HepG2 (cell line): ENCODE results near the gene ARFIP1. TPM values are rescaled to one million over a fixed set of nuclear protein-coding genes. Genes with fewer than 3 reads are reported as not detected.

Experiments used
- BCLAF1 ChIP-seq: fragments of 450-650 bp; IDR thresholded peaks from 2 replicates; pipeline ENCODE4 v1.6.1; 2017; ENCODE audit warnings: mild to moderate bottlenecking
- CREM ChIP-seq, 2 experiments: sonication (generic) in 1 of 2; formaldehyde crosslinking in 1 of 2; IDR thresholded peaks; 2 replicates each; pipeline versions ENCODE4 v1.4.0 to v1.6.1; 2016 to 2020; ENCODE audit warnings: antibody characterized with exemption in 1 of 2, mild to moderate bottlenecking in 1 of 2, missing genetic modification reagents in 1 of 2
- HMG20A ChIP-seq: IDR thresholded peaks from 2 replicates; pipeline ENCODE4 v1.6.1; 2016; ENCODE audit warnings: borderline replicate concordance
- KDM5B ChIP-seq: sonication (generic); formaldehyde crosslinking; IDR thresholded peaks from 2 replicates; pipeline ENCODE4 v1.4.0; 2020; ENCODE audit warnings: missing genetic modification reagents, mild to moderate bottlenecking, borderline replicate concordance
- NR1H2 ChIP-seq: sonication (generic); formaldehyde crosslinking; IDR thresholded peaks from 2 replicates; pipeline ENCODE4 v1.8.1; 2022; ENCODE audit warnings: low read depth, missing genetic modification reagents, borderline replicate concordance
- RCOR2 ChIP-seq: IDR thresholded peaks from 2 replicates; pipeline ENCODE4 v1.6.1; 2016; ENCODE audit warnings: missing biosample characterization, missing genetic modification reagents
- TCF7 ChIP-seq: sonication (generic); IDR thresholded peaks from 2 replicates; pipeline ENCODE4 v1.6.1; 2016; ENCODE audit warnings: antibody characterized with exemption, low read depth
- ZBTB34 ChIP-seq: sonication (generic); formaldehyde crosslinking; IDR thresholded peaks from 2 replicates; pipeline ENCODE4 v1.8.0; 2022; ENCODE audit warnings: mild to moderate bottlenecking, missing genetic modification reagents
- ZFYVE20 ChIP-seq: sonication (generic); formaldehyde crosslinking; IDR thresholded peaks from 2 replicates; pipeline ENCODE4 v1.8.0; 2023; ENCODE audit warnings: low read depth, mild to moderate bottlenecking, moderate library complexity, missing genetic modification reagents, borderline replicate concordance
- ZGPAT ChIP-seq: IDR thresholded peaks from 2 replicates; pipeline ENCODE4 v1.6.1; 2016; ENCODE audit warnings: mild to moderate bottlenecking
- ZSCAN22 ChIP-seq: sonication (generic); formaldehyde crosslinking; IDR thresholded peaks from 2 replicates; pipeline ENCODE4 v1.4.0; 2020; ENCODE audit warnings: mild to moderate bottlenecking, missing genetic modification reagents
- ZSCAN25 ChIP-seq: sonication (generic); formaldehyde crosslinking; IDR thresholded peaks from 2 replicates; pipeline ENCODE4 v1.8.0; 2022; ENCODE audit warnings: mild to moderate bottlenecking, missing genetic modification reagents
- polyA plus RNA-seq, 8 experiments: library from polyadenylated mRNA; depleted of rRNA in 3 of 8; stranded (reverse) in 7 of 8; unstranded in 1 of 8; fragments of >200 nt; fragmentation: Illumina TruSeq in 4 of 8; extraction: Trizol in 4 of 8; gene quantifications; 2 replicates each; pipeline versions ENCODE4 v1.2.1 to v1.2.3, GENCODE V29; 2011 to 2016; ENCODE audit warnings: low read depth in 4 of 8, missing spikeins in 1 of 8, mixed read lengths in 1 of 8; ENCODE audit not compliant: insufficient read depth in 1 of 8
- total RNA-seq, 5 experiments: library from RNA; depleted of rRNA; stranded (reverse); fragments of >200 nt; fragmentation: Illumina TruSeq; extraction: Trizol; gene quantifications; 2 replicates each; pipeline ENCODE4 v1.2.3, GENCODE V29; 2016; ENCODE audit warnings: low read depth in 1 of 5
- TF ChIP-seq, protein P1 (sequence below): sonication (generic); formaldehyde crosslinking; IDR thresholded peaks from 2 replicates; pipeline ENCODE4 v1.5.1; 2020; ENCODE audit warnings: mild to moderate bottlenecking, moderate library complexity, missing genetic modification reagents
- TF ChIP-seq, protein P2 (sequence below): IDR thresholded peaks from 2 replicates; pipeline ENCODE4 v1.6.1; 2016; ENCODE audit warnings: missing compliant biosample characterization, missing genetic modification reagents, borderline replicate concordance
- TF ChIP-seq, protein P3 (sequence below): sonication (generic); formaldehyde crosslinking; IDR thresholded peaks from 2 replicates; pipeline ENCODE4 v1.9.0; 2022; ENCODE audit warnings: missing genetic modification reagents, mild to moderate bottlenecking, borderline replicate concordance
- TF ChIP-seq, protein P4 (sequence below), 2 experiments: sonication (generic) in 1 of 2; formaldehyde crosslinking in 1 of 2; IDR thresholded peaks; 2 replicates each; pipeline versions ENCODE4 v1.4.0 to v1.6.1; 2018 to 2020; ENCODE audit warnings: missing genetic modification reagents in 2 of 2, borderline replicate concordance in 1 of 2, low read depth in 1 of 2, mild to moderate bottlenecking in 1 of 2, missing biosample characterization in 1 of 2

ARFIP1 gene
- total and polyA plus RNA-seq, 2 of the 13 experiments (the other 11 are each of a cell fraction or from before 2014, with no cell fraction given) = 9.9 to 27.7 TPM

DNA sequence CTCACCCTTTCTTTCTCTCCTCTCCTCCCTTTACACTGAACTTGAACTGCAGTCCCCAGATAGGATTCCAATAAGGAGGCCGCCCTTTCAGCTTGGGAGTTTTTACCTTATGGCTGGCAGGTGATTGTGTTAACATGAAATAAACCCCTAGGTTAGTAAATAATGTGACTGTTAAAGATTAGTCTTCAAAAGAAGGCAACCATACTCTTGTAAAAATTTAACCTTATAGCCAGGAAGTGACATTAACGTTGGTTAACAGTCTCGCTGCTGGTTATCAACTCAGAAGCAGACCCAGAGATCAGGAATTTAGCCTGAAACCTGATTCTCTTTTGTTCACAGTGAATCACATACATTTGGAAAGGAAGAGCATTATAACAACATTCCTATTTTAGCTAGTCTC lies 171.6 kb downstream of the ARFIP1 start (continued):
- TF ChIP-seq ZFYVE20 (no peak), CREM (IDR thresholded peaks at IDR 0.05) (peak; percentile 23; the same call in 1 of the 2 replicates), CREM (CRISPR knock-in tag; IDR thresholded peaks at IDR 0.05) (no peak), BCLAF1 (no peak), HMG20A (CRISPR knock-in tag) (no peak), ZBTB34 (CRISPR knock-in tag) (no peak), ZSCAN22 (CRISPR knock-in tag) (no peak), KDM5B (CRISPR knock-in tag) (no peak), TCF7 (peak; percentile 63), ZSCAN25 (CRISPR knock-in tag) (no peak), RCOR2 (CRISPR knock-in tag) (no peak), ZGPAT (no peak), NR1H2 (CRISPR knock-in tag) (no peak)
- TF ChIP-seq, protein P1, sequence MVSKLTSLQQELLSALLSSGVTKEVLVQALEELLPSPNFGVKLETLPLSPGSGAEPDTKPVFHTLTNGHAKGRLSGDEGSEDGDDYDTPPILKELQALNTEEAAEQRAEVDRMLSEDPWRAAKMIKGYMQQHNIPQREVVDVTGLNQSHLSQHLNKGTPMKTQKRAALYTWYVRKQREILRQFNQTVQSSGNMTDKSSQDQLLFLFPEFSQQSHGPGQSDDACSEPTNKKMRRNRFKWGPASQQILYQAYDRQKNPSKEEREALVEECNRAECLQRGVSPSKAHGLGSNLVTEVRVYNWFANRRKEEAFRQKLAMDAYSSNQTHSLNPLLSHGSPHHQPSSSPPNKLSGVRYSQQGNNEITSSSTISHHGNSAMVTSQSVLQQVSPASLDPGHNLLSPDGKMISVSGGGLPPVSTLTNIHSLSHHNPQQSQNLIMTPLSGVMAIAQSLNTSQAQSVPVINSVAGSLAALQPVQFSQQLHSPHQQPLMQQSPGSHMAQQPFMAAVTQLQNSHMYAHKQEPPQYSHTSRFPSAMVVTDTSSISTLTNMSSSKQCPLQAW (CRISPR knock-in tag) = peak; percentile 50; the same call in 1 of the 2 replicates
- TF ChIP-seq, protein P2, sequence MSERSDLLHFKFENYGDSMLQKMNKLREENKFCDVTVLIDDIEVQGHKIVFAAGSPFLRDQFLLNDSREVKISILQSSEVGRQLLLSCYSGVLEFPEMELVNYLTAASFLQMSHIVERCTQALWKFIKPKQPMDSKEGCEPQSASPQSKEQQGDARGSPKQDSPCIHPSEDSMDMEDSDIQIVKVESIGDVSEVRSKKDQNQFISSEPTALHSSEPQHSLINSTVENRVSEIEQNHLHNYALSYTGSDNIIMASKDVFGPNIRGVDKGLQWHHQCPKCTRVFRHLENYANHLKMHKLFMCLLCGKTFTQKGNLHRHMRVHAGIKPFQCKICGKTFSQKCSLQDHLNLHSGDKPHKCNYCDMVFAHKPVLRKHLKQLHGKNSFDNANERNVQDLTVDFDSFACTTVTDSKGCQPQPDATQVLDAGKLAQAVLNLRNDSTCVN = no peak
- TF ChIP-seq, protein P3, sequence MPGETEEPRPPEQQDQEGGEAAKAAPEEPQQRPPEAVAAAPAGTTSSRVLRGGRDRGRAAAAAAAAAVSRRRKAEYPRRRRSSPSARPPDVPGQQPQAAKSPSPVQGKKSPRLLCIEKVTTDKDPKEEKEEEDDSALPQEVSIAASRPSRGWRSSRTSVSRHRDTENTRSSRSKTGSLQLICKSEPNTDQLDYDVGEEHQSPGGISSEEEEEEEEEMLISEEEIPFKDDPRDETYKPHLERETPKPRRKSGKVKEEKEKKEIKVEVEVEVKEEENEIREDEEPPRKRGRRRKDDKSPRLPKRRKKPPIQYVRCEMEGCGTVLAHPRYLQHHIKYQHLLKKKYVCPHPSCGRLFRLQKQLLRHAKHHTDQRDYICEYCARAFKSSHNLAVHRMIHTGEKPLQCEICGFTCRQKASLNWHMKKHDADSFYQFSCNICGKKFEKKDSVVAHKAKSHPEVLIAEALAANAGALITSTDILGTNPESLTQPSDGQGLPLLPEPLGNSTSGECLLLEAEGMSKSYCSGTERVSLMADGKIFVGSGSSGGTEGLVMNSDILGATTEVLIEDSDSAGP (CRISPR knock-in tag) = no peak
- TF ChIP-seq, protein P4, sequence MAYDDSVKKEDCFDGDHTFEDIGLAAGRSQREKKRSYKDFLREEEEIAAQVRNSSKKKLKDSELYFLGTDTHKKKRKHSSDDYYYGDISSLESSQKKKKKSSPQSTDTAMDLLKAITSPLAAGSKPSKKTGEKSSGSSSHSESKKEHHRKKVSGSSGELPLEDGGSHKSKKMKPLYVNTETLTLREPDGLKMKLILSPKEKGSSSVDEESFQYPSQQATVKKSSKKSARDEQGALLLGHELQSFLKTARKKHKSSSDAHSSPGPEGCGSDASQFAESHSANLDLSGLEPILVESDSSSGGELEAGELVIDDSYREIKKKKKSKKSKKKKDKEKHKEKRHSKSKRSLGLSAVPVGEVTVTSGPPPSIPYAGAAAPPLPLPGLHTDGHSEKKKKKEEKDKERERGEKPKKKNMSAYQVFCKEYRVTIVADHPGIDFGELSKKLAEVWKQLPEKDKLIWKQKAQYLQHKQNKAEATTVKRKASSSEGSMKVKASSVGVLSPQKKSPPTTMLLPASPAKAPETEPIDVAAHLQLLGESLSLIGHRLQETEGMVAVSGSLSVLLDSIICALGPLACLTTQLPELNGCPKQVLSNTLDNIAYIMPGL (CRISPR knock-in tag; IDR thresholded peaks at IDR 0.05; ENCODE audit: borderline replicate concordance in 1 of 2, low read depth in 1 of 2) = no peak
